ENCODE data around the gene BRK1.
"Not testable (repeated sequence)": the region's sequence is repeated elsewhere in the genome, so short reads cannot be mapped to it uniquely, and the experiment has no call there.

Gene BRK1

DNA sequence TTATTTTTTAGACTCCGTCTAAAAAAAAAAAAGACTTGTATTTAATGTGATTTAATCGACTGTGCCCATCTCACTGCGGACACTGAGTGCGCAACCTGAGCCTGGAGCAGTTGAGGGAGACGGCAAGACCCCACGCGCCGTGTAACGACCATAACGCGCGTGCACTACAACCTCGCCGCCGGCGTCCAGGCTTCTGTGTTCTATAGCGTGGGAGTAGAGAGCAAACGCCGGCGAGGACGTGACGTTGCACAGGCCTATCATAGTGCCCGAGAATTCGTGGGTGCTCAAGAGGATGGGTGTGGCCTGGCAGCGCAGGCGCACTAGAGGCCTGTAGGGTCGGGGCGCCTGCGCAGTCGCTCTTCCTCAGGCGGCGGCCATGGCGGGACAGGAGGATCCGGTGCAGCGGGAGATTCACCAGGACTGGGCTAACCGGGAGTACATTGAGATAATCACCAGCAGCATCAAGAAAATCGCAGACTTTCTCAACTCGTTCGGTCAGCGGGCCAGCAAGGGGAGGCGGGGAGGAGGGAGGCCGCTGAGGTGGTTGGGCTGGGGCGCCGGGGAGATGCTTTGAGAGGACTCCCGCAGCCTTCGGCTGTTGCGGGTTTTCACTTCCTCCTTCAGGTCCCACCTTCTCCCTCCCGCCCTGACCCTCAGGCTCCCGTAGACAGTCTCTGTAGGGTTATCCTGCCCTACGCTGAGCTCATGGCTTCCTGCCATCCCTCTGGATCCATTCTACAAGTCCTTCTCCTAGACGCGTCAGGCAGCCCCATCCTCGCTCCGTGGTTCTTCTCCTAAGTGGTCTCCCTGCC lies at the start of gene BRK1:
TSS of gene BRK1 (plus strand) at position 350 of the 812 bp plus-strand sequence. CDS start at position 377, 27 bp downstream.
- peak; percentile 81 for DNase-seq

DNA sequence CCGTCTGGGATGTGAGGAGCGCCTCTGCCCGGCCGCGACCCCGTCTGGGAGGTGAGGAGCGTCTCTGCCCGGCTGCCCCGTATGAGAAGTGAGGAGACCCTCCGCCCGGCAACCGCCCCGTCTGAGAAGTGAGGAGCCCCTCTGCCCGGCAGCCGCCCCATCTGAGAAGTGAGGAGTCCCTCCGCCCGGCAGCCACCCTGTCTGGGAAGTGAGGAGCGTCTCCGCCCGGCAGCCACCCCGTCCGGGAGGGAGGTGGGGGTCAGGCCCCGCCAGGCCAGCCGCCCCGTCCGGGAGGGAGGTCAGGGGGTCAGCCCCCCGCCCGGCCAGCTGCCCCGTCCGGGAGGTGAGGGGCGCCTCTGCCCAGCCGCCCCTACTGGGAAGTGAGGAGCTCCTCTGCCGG lies 45.4 kb upstream of the BRK1 start:
- not testable (repeated sequence) for DNase-seq

DNA sequence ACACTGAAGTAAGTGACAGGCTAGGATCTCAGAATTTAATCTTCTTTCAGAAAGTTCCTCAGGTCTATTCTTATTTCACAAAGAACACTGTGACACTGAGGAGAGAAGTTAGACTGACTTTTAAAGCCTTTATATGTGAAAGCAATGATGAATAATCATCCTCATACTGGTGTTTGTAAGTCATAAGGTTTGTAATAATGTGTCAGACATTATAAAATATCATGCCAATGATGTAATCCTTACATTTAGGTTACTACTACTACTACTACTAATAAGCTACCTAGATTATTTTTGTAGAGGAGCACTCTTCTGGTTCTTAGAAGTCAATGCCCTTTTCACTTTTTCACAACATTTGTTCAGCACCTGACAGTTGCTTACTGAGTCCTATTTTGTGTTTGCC lies 40.8 kb upstream of the BRK1 start:
- DNase-seq: no peak

DNA sequence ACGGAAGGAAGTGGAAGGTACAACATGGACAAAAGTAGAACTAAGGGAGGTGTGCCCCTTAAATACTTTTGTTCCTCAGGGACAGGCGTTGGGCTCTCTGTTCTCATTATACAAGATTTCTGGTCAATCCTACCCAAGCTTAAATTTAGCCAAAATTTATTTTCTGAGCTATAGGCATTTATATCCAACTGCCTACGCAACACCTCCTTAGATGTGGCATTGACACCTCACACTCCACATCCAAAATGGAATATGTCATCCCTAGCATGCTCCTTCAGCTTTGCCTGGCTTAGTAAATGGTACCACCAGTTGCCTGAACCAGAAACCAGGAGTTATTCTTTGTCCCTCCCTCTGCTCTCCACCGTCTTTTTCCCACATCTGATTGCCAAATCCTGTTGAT lies 33.6 kb upstream of the BRK1 start:
- DNase-seq: no peak

DNA sequence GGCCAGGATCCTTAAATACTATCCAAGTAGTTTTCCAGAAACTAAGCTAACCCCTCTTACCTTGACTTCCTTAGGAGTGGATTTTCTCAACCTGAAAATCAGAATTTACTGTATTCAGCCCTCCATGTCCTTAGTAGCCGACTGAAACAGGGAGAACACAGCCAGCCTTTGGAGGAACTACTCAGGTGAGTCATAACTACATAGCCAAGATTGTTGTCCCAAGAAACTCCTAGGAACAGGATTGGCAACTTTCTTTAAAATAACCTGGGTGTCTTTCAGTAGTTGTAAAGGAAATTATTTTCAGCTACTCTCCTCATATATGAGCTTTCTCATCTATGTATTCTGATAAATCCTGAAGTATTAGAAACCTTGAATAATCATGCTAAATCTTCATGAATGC lies 29.7 kb upstream of the BRK1 start:
- no peak for DNase-seq

DNA sequence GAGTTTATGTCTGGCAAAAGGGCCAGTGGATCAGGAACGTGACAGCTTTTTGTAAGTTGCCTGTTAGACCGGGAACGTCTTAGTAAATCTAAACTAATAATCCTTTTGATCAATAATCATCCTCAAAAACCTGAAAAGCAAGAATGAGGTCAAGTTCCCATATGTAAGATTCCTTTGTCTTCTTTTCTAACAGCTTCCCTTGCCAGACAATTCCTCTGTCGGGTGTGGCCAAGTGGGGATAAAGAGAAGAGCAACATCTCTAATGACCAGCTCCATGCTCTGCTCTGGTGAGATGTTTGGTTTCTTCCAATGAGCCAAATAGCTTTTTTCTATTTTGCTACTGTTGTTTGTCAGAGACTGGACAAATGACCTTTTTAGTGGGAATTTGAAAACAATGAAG lies 27.2 kb upstream of the BRK1 start:
- no peak for DNase-seq

DNA sequence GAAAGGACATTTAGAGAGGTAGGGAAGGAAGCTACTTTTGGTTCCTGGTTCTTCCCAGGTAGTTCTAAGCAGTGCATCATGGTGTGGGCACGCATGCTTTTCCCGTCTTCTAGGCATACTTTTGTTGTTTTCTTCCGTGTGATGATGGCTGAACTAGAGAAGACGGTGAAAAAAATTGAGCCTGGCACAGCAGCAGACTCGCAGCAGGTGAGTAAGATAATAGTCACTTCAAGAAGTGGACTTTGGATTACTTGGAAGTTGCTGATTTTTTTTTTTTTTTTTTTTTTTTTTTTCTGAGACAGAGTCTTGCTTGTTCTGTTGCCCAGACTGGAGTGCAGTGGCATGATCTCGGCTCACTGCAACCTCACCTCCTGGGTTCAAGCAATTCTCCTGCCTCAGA lies 25.3 kb upstream of the BRK1 start:
- no peak for DNase-seq

DNA sequence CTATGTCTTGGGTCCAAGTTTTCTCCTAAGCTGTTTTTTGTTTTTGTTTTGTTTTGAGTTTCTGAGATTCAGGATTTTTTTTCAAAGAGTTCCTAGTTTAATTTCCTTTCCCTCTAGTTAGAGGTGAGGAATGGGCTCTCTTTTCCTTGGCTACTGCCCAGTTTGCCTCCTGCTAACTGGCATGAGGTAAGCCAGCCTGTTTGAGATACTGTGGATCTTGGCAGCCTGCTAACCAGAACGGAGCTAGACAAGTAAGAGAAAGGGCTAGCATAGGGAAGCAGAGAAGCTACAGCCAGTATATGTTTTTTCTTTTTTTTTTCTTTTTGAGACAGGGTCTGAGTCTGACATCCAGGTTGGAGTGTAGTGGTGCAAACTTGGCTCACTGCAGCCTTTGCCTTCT lies 24.7 kb upstream of the BRK1 start:
- not testable (repeated sequence) for DNase-seq

DNA sequence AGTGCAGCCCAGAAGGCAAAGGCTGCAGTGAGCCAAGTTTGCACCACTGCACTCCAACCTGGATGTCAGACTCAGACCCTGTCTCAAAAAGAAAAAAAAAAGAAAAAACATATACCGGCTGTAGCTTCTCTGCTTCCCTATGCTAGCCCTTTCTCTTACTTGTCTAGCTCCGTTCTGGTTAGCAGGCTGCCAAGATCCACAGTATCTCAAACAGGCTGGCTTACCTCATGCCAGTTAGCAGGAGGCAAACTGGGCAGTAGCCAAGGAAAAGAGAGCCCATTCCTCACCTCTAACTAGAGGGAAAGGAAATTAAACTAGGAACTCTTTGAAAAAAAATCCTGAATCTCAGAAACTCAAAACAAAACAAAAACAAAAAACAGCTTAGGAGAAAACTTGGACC lies 24.1 kb upstream of the BRK1 start:
- not testable (repeated sequence) for DNase-seq

DNA sequence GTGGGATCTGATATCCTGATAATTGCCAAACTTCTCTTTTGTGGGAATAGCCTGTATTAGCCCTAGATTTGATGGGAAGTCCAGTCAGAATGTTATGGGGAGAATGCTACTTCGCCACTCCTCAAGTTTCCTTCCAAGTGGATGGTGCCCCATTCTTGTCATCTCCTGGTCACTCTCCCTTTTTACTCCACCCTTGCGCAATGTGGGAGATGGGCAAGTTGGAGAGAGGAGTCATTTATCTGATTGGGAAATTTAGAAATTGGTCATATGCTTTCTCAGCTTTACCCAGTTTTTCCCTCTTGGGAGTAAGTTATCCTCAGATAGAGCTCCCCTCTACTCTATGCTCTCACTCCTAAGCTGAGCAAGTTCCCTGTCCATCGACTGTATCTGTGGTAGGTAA lies 21.8 kb upstream of the BRK1 start:
- no peak for DNase-seq

DNA sequence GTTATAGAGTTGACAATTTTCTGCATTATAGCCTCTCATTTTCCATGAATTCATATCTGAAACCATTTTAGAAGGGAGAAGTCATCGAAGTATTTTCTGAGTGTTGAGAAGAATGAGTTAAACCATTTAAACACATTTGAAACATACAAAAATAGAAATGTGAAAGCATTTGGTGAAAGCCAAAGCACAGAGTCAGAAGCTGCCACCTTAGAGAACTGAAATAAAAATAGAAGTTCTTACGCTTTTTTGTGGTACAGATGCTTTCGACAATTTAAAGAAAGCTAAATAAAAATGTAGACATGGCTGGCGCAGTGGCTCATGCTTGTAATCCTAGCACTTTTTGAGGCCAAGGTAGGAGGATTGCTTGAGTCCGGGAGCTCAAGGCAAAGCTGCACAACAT lies 16.4 kb upstream of the BRK1 start:
- DNase-seq: no peak

DNA sequence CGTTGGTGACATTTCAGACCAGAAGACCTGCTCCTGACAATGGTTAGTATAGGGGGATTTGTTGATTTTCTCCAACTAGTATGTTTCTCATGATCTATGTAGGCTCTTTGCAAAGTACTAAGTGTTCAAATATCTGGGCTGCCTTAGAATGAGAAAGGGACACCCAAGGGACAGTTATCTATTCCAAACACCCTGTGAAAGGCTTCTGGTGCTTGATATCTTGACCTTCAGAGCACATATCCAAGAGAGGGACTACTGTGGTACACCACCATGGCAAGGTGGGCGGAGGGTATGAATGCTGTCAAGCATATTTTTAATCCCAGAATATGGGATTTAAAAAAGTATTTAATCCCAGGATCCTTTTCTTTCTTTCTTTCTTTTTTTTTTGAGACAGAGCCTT lies 8.6 kb upstream of the BRK1 start:
- DNase-seq: no peak

DNA sequence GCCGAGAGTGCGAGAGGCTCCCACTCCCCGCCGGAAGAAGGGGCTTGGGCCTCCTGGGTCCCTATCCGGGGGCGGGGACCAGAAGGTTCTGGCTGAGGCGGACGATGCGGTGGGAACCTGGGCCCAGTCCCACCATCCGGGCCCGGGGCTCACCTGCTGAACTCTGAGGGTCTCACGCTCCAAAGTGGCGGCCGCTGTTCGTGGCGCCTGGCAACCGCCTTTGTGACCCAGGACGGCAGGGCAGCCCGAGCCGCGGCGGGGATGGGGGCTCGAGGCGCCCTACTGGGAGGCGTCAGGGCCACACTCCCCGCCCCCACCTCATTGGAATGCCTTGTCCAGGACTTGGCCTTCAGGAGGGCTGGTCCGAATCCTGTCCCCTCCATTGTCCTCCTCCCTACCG lies 7.4 kb upstream of the BRK1 start, which contains the start of gene FANCD2OS:
TSS of gene FANCD2OS (minus strand) at position 165 of the 400 bp plus-strand sequence. CDS start 3,481 bp downstream, outside the sequence.
- DNase-seq: no peak

DNA sequence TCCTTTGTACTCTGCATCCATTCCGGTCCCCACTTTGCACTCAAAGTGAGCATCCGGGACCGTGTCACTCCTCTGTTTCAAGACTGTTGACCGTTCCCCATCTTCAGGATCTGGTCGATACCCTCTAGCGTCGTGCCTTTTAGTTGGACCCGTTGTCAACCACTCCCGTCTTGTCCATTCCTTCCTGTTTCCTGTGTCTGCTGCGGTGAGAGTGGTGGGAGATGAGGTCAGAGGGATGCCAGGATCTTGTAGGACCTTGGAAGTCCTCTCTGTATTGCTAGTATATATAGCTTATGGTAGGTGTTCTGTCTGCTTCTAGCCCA lies 624 bp downstream of the BRK1 start:
- no peak for DNase-seq

DNA sequence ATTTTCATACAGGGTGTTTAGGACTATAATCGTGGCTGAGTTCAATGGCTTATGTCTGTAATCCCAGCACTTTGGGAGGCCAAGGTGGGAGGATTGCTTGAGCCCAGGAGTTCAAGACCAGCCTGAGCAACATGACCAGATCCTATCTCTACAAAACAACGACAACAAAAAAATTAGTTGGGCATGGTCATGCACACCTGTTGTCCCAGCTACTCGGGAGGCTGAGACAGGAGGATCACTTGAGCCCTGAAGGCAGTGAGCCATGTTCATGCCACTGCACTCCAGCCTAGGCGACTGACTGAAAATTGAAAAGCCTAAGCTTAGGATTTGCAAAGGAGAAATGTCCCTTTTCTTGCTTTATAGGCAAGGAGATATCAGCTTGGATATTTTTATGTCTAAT lies 1.5 kb downstream of the BRK1 start:
- no peak for DNase-seq

DNA sequence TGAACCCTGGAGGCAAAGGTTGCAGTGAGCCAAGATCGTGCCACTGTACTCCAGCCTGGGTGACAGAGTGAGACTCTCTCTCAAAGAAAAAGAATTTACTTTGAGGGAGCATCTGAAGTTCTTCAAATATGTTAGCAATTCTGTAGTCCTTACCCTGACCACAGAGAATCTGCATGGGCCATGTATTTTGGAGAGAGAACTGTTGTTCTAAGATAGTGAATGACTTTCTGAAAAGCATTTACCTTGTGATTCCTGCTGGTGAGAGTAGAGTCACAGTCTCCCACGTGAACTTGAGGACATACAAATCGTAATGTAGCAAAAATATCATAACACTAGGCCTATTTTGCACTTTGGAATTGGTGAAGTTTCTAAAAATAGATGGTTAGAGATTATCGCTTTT lies 3.9 kb downstream of the BRK1 start:
- DNase-seq: no peak

DNA sequence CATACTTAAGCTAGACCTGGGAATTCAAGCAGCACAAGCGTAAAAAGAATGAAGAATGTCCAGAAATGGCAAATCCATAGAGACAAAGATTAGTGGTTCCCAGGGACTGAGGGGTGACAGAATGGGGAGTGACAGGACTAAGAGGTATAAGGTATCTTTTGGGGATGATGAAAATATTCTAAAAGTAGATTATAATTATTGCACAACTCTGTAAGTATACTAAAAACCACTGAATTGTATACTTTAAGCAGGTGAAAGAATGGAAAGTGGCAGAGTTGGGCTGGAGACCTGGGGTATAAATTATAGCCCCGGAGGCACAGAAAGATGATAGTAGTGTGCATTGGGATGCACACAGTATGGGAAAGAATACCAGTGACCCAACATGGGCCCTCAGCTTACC lies 5.6 kb downstream of the BRK1 start:
- DNase-seq: no peak

DNA sequence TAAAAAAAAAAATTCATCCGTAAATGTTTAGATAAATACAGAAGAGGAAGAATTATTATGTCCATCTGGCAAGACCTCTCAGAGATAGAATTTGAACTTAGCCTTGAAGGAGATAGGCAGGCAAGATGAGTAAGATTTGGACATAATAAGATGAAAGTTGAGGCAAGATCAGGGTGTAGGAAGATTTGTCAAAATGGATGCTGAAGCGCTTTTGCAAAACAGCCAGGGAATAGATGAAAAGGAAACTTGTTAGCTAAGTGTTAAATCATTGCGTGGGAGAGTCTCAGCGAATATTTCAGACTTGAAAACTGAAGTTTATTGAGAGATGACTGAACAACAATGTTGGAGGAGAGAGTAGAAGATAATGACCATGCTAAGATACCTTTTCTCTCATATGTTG lies 7.2 kb downstream of the BRK1 start:
- DNase-seq: no peak

DNA sequence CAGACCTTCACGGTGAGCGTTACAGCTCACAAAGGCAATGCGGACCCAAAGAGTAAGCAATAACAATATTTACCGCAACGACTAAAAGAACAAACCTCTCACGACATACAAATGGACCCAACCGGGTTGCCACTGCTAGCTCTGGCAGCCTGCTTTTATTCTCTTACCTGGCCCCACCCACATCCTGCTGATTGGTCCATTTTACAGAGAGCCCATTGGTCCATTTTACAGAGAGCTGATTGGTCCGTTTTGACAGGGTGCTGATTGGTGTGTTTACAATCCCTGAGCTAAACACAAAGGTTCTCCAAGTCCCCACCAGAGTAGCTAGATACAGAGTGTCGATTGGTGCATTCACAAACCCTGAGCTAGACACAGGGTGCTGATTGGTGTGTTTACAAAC lies 20.4 kb downstream of the BRK1 start:
- not testable (repeated sequence) for DNase-seq

DNA sequence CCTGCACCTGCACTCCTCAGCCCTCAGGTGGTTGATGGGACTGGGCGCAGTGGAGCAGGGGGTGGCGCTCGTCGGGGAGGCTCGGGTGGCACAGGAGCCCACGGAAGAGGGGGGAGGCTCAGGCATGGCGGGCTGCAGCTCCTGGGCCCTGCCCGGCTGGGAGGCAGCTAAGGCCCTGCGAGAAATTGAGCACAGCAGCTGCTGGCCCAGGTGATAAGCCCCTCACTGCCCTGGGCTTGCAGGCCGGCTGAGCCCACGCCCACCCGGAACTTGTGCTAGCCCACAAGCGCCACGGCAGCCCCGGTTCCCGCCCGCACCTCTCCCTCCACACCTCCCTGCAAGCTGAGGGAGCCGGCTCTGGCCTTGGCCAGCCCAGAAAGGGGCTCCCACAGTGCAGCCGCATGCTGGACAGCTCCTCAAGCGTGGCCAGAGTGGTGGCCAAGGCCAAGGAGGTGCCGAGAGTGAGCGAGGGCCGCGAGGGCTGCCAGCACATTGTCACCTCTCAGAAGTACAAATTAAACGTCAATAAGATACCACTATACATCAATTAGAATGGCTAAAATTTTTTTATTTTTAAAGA lies 21.0 kb downstream of the BRK1 start:
- no peak for DNase-seq

DNA sequence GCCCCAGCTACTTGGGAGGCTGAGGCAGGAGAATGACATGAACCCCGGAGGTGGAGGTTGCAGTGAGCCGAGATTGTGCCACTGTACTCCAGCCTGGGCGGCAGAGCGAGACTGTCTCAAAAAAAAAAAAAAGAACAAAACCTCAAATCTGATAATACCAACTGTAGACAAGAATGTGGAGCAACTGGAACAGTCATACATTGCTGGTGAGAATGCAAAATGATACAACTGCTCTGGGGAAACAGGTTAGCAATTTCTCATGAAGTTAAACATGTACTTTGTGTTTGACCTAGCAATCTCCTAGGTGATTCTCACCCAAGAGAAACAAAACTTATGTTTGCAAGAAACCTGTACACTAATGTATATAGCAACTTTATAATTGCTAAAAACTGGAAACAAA lies 21.7 kb downstream of the BRK1 start:
- no peak for DNase-seq

DNA sequence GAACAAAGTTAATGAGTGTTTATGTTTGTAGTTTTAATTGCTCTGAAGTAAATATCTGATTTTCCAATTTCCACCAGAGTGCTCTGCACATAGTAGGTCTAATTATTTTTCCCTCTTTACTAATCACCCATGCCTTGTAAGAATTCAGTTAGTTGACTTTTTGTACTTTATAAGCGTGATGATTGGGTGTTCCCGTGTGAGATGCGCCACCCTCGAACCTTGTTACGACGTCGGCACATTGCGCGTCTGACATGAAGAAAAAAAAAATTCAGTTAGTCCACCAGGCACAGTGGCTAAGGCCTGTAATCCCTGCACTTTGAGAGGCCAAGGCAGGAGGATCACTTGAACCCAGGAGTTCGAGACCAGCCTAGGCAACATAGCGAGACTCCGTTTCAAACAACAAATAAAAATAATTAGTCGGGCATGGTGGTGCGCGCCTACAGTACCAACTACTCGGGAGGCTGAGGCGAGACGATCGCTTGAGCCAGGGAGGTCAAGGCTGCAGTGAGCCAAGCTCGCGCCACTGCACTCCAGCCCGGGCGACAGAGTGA lies 25.6 kb downstream of the BRK1 start:
- no peak for DNase-seq

DNA sequence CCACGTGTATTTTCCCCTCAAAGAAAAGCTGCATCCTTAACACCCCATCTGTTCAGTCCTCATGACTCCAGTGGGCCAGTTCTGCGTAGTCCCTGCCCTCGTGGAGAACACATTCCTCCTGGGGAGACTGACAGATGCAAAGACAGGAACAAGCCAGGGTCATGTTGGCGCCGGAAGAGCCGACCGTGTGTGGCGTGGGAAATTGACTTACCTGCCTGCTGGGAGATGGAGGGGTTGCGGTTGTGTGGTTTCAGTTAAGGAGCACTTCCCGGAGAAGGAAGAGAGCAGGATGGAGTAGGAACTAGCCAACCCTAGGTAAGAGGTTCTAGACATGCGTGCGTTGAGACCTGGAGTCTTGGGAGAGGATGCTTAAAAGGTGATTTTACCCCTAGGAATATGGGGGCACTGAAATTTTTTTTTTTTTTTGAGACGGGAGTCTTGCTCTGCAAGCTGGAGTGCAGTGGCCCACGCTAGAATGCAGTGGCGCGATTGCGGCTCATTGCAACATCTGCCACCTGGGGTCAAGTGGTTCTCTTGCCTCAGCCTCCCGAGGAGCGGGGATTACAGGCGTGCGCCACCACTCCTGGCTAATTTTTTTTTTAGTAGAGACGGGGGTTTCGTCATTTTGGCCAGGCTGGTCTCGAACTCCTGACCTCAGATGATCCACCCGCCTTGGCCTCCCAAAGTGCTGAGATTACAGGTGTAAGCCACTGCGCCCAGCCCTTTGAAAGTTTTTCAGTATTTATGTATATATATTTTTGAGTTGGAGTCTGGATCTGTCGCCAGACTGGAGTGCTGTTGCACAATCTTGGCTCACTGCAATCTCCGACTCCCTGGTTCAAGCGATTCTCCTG lies 27.5 kb downstream of the BRK1 start:
- DNase-seq: peak; percentile 13

DNA sequence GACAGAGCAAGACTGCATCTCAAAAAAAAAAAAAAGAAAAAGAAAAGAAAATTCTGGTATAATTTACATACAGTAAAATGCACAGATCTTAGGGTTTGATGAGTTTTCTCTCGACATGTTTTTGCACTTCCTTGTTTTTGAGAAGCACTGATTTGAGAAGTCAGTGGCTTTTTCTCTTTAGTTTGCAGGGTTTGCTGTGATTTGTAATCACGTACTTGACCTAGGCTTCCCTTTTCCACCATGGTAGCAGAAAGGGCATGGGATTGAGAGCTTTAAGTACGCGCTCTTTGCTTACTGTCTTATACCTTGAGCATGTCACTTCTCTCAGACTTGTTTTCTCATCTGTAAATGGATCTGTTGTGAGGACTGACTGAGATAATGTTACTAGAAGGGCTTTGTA lies 30.2 kb downstream of the BRK1 start:
- no peak for DNase-seq
